ENCODE results near the gene CD79A.
"Not testable (repeated sequence)": the region's sequence is repeated elsewhere in the genome, so short reads cannot be mapped to it uniquely, and the experiment has no call there.

The CD79A gene

DNA sequence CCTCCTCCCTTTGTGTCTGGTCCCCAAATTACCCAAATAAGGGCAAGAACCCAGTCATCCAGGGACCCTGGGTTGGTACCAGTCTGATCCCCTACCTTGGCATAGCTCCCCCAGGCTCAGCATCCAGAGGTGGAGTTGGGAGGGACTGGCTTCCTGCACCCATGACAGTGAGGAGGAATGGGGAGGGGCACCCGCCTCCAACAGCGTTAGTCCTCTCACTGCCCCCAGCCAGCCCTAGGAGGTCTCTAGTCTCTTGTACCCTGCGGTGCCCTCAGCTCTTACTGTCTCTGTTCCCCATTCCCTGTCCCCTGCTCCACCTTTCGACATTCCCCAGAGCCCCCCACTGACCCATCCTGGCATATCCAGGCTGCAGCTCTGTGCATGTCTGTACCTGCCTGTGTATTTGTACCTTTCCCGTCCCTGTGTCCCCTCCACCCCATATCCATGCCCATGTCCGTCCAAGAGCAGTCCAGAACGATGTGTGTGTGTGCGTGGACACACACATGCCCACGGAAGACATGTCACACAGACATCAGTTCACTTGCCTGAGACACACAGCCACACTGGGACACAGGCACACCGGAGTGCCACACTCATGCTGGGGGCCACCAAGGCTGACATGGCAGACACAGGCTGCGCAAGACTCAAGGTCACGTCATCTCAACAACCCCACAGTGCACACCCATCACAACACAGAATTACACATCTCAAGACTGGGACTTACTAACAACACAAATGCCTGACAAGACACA lies 33.3 kb downstream of the CD79A start:
- TF ChIP-seq, protein P1, sequence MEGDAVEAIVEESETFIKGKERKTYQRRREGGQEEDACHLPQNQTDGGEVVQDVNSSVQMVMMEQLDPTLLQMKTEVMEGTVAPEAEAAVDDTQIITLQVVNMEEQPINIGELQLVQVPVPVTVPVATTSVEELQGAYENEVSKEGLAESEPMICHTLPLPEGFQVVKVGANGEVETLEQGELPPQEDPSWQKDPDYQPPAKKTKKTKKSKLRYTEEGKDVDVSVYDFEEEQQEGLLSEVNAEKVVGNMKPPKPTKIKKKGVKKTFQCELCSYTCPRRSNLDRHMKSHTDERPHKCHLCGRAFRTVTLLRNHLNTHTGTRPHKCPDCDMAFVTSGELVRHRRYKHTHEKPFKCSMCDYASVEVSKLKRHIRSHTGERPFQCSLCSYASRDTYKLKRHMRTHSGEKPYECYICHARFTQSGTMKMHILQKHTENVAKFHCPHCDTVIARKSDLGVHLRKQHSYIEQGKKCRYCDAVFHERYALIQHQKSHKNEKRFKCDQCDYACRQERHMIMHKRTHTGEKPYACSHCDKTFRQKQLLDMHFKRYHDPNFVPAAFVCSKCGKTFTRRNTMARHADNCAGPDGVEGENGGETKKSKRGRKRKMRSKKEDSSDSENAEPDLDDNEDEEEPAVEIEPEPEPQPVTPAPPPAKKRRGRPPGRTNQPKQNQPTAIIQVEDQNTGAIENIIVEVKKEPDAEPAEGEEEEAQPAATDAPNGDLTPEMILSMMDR (IDR thresholded peaks at IDR 0.05; ENCODE audit: control insufficient read depth, extremely low read depth, insufficient read depth): no peak
- H3K4me3 ChIP-seq (ENCODE audit: low read depth, low read length): no peak overlapping the region
- DNase-seq (ENCODE audit: low read depth): no peak

DNA sequence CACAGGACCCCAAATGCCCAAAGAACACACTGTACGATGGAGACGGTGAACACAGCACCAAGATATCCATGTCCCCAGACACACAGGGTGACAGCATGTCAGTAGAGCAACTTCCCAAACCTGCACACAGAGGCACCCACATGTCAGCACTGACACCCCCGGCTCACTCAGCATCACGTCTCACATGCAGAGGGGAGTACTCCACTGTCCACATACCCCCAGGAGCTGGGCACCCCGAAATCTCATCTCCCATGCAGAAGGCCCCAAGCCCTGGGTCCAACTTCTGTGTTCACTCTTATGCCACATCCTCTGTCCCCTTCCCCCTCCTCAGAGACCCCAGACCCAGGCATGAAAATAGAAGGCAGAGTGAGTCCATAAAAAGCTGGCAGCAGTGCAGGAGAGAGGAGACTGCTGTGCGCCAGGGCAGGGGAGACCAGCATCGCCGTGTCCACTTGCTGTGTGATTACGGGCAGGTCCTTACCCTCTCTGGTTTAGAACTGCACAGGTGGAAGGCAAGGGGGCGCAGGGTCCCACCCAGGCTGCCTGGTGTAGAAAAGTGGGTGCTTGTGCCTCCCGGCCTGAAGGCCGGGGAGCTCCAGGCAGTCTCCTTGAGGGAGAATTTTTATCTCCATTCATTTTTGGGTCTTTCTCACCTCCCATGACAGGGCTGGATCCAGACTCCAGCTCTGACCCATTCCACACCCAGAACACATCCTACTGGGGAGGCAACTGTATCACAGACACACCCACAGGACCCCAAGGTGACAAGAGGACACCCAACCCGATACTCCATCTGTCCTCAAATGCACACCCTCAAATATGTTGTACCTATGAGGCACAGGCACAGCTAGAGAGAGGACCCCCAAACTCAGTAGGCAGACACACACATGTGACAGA lies 34.2 kb downstream of the CD79A start:
- no peak overlapping the region for H3K4me3 ChIP-seq (ENCODE audit: low read depth, low read length)
- no peak for DNase-seq (ENCODE audit: low read depth)
- TF ChIP-seq, protein P1 (IDR thresholded peaks at IDR 0.05; ENCODE audit: control insufficient read depth, extremely low read depth, insufficient read depth): no peak

DNA sequence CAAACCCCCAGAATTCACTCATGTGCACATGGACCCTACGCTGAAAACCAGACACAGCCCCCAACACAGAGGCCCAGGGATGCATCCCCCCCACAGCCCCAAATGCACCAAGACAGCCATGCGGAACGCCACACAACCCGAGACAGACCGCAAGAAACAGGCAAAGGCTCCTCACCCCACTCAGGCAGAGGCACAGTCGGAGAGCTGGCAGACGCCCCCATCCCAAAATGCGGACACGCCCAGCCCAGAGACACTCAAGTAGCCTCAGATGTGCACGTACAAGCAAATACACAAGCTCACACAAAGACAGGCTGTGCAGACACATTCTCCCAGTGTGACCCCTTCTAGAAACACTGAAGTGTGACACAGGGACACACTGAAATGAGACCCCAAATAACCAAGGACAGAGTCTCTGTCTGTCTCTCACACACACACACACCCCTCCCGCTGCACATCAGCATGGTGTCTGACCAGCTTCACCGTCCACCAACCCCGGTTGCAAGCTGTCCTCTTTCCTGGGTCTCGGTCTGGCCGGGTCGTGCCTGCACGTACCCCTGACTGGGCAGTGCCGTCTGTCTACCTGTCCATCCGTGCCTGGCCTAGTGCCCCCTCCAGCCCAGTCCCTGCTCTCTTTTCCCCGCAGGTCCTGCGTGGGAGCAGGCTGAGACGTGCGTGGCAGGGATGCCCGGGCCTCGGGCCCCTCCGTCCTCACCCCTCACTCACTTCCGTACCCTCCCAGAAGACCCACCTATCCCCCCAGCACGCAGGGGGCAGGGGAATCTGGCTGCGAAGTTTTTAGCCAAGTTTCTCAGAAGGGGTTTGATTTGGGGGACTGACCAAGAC lies 35.0 kb downstream of the CD79A start:
- no peak overlapping the region for H3K4me3 ChIP-seq (ENCODE audit: low read depth, low read length)
- TF ChIP-seq, protein P1 (IDR thresholded peaks at IDR 0.05; ENCODE audit: control insufficient read depth, extremely low read depth, insufficient read depth): no peak
- no peak for DNase-seq (ENCODE audit: low read depth)

DNA sequence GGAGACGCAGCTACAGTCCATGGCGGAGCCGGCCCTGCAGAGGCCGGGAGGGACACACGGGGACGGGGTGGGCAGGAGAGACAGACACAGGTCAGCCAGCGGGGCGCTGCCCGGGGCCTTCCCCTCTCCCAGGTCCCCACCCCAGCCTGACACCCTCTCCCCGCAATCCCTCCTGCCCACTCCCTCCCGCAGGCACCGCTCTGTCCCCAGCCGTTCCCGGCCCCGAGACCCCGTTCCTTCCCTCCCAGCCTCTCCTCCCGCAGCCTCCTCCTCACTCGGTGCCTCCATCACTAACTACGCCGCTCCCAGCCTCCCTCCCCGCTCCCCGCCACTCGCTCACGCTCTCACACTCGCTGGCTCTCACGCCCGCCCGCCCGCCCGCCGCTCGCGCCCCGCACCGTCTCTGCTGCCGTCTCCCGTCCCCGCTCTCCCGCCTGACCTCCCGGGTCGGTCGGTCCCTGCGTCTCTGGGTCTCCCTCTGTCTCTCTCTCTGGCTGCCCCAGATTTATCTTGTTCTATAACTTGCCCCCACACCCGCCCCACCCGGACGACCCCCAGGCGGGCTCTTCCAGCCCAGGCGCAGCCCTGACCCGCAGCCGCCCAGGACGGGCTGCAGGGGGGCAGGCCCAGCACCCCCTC lies 35.9 kb downstream of the CD79A start:
- no peak for DNase-seq (ENCODE audit: low read depth)
- TF ChIP-seq, protein P1 (IDR thresholded peaks at IDR 0.05; ENCODE audit: control insufficient read depth, extremely low read depth, insufficient read depth): no peak
- H3K4me3 ChIP-seq (ENCODE audit: low read depth, low read length): no peak overlapping the region

DNA sequence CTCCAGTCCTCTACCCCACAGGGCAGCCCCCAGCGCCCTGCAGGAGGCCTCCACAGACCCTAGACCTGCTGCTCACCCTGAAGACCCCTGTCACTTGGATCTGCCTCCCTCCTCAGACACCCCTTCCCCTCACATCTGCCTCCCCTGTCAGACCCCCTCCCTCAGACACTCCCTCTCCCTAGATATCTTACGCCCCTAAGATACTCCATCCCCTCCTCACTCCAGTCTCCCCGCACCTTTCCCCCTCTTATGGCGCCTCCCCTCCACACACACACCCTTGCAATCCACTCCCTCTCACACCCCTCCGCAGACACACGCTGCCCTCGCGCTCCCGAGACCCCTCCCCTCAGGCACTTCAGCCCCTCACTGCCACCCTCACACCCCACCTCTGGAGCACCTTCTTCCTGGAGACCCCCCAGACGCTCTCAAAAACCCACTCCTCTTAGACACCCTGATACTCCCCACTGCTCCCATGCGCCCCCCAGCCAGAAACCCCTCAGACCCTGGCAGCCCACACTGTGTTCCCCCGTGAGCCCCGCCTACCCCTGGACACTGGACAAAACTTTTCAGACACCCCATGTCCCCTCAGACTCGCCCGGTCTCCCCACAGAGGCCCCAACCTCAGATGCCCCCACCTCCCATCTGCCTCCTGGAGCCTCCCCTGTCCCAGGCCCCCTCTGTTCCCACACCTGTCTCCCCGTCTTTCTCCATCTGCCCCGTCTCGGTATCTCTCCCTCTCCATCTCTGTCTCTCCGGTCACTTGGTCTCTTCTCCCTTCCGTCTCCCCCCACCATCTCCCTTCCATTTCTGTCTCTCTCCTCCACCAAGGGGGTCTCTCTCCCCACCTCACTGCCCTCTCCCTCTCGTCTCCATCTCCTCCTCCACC lies 36.7 kb downstream of the CD79A start:
- DNase-seq (ENCODE audit: low read depth): no peak
- TF ChIP-seq, protein P1 (IDR thresholded peaks at IDR 0.05; ENCODE audit: control insufficient read depth, extremely low read depth, insufficient read depth): no peak
- H3K4me3 ChIP-seq (ENCODE audit: low read depth, low read length): no peak overlapping the region

DNA sequence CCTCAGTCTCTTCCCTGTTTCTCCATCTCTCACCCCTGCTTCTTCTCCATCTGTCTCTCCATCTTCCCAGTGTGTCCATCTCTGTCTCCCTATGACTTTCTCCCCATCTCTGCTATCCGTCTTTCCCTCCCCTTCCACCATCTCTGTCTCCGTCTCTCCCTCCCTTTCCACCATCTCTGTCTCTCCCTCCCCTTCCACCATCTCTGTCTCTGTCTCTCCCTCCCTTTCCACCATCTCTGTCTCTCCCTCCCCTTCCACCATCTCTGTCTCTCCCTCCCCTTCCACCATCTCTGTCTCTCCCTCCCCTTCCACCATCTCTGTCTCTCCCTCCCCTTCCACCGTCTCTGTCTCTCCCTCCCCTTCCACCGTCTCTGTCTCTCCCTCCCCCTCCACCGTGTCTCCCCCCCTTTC lies 37.4 kb downstream of the CD79A start:
- H3K4me3 ChIP-seq (ENCODE audit: low read depth, low read length); DNase-seq (ENCODE audit: low read depth): not testable (repeated sequence)
